VCaP (cell line): ENCODE results near the gene PPARG.
A peak's percentile ranks its signal among the peaks of the same experiment; 100 is the strongest.

Experiments used
- H3K27ac ChIP-seq: fragments of 450-650 bp; 2 replicates; pipeline ENCODE4 v1.5.1; 2017
- TF ChIP-seq, protein P1 (sequence below): fragments of 450-650 bp; conservative IDR thresholded peaks from 2 replicates; pipeline ENCODE4 v1.5.1; 2017; ENCODE audit warnings: mild to moderate bottlenecking, moderate library complexity

PPARG gene

DNA sequence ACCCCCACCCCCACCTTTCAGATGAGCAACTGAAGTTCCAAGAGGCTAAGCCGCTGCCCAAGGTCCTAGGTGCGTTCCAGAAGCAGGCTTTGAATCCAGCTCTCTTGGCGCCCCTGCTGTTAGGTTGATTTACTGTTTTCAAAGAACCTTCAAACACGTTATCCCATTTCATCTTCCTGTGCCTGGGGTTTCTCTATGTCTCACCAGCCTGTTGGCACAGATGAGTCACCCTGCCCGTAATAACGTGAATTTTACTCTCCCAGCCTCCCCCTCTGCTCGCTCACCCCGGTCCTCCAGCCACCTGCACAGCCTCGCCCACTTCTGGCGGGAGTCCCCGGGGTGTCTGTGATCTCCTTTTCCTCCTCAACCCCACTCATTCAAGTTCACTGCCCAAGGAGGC lies 182.4 kb downstream of the PPARG start:
- H3K27ac ChIP-seq: no peak overlapping the region
- TF ChIP-seq, protein P1, sequence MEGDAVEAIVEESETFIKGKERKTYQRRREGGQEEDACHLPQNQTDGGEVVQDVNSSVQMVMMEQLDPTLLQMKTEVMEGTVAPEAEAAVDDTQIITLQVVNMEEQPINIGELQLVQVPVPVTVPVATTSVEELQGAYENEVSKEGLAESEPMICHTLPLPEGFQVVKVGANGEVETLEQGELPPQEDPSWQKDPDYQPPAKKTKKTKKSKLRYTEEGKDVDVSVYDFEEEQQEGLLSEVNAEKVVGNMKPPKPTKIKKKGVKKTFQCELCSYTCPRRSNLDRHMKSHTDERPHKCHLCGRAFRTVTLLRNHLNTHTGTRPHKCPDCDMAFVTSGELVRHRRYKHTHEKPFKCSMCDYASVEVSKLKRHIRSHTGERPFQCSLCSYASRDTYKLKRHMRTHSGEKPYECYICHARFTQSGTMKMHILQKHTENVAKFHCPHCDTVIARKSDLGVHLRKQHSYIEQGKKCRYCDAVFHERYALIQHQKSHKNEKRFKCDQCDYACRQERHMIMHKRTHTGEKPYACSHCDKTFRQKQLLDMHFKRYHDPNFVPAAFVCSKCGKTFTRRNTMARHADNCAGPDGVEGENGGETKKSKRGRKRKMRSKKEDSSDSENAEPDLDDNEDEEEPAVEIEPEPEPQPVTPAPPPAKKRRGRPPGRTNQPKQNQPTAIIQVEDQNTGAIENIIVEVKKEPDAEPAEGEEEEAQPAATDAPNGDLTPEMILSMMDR: no peak

DNA sequence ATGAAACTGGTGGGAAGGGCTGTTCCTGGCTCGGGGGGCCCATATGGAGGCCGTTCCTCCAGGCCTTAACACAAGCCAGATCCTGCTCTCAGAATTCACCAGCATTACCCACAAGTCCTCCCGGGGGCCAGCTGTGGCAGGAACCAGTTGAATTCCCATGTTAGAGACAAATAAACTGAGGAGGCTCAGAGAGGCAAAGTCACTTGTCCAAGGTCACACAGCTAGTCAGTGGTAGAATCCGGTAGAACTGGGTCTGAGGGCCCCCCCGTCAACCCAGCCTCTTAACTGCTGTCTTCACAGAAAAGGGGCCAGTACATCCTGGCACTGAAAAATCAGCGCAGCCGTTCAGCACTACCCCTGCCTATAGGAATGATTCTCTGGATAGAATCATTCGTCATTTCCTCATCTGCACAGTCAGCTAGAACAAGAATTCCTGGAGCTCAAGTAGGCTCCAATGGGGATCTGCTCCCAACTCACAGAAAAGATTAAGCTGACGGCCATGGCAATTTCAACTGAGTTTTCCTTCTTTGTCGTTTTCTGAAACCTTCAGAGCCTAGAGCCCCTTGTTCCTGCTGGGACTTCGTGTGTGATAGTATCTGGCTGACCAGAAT lies 183.2 kb downstream of the PPARG start:
- no peak overlapping the region for H3K27ac ChIP-seq
- TF ChIP-seq, protein P1: no peak

DNA sequence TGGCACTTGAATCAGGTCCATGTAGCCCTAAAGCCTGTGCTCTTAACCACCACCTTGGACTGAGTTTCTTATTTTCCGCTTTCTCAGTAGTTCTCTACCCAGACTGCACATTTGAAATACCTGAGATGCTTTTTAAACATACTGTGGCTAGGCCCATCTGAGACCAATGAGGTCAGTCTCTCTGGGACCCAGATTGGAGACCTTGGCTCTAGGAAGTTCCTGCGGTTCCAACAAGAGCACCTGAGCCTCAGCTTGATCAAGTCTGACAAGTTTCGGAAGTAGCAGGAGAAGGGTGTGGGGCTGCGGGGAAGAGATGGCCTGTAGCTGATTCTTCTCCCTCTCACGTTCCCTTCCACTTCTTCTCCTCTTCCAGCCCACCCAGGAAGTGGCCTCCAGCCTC lies 183.9 kb downstream of the PPARG start:
- no peak overlapping the region for H3K27ac ChIP-seq
- TF ChIP-seq, protein P1: no peak

DNA sequence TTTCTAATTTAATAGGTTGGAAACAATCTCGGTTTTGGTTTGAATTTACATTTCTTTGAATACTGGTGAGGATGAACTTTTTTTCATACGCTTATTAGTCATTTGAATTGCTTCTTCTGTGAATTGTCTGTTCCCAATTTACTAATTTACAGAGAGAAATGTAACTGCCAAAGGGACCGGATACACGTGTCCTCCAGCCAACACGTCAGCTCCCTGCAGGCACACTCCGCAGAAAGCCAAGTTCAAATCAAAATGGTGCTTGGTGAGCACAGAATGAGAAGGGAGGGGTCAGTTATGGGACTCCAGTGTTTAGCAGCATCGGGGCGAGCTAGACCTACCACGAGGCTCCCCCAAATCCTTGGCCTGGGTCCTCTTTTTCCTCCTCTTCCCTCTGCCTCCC lies 184.6 kb downstream of the PPARG start:
- TF ChIP-seq, protein P1: no peak
- H3K27ac ChIP-seq: no peak overlapping the region

DNA sequence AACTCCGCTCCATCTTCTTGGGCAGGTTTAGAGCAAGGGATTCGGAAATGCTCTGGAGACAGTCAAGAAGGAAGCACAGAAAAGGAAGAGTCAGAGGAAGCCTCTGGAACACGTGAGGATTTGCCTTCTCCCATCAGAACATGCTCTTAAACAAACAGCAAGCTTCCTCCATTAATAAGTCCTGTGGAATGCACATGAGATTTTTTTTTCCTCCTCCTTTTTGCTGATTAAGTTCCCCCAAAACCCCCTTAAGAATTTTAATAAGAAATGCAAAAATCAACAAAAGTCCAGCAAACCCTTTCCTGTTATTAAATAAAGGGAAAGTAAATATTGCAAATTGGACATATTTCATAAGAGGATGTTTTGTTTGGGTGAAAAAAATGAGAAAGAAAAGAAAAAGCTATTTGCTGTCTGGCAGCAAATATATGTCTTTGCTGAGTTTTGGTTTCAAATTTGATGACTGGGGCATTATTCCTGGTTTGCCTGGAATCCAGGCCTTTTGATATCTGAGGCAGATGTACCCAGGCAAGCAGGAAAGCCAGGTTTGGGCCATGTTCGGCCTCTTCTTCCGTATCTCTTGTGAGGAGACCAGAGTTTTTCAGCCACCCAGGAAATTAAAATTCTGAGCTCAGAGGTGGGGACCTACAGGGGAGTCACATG lies 187.5 kb downstream of the PPARG start:
- peak overlapping the region; percentile 18; the same call in 1 of the 2 replicates for H3K27ac ChIP-seq
- TF ChIP-seq, protein P1: no peak

DNA sequence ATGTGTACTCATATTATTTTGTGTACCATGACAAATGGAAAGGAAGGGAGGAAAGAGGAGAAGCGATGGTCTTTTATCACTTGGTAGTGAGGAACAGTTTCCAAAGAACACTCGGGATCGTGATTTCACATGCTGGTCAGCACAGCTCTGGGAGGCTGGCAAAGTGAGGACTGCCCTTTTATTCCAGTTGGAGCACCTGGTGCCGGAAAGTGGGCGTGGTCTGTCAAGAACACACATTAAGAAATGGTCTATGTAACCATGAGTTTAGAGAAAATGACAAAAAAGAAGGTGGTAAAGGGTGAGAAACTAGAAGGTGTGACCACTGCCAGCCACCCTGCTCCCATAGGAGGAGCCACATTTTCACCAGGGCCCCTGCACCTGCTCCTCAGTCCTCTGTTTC lies 188.4 kb downstream of the PPARG start:
- TF ChIP-seq, protein P1: no peak
- no peak overlapping the region for H3K27ac ChIP-seq

DNA sequence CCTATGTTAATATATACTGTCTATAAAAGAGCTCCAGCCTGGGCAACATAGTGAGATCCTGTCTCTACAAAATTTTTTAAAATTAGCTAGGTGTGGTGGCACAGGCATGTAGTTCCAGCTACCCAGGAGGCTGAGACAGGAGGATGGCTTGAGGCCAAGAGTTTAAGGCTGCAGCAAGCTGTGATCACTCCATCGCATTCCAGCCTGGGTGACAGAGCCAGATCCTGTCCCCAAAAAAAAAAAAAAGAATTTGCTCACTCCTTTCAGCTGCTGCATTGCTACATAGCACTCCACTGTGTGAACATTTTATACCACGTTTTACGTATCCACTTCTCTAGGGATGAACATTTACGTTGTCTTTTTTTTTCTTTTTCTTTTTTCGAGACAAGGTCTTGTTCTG lies 189.5 kb downstream of the PPARG start:
- H3K27ac ChIP-seq: no peak overlapping the region
- TF ChIP-seq, protein P1: no peak

DNA sequence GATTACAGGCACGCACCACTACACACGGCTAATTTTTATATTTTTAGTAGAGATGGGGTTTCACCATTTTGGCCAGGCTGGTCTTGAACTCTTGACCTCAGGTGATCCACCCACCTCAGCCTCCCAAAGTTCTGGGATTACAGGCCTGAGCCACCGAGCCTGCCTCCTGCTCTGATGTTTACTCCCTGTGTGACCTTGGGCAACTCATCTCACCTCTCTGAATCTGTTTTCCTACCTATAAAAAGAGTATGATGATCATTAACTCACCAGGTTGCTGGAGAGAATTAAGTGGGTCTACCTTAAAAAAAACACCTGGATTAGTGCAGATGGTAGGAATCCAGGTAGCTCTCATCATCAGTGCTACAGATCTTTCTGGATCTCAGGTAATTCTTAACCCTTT lies 190.3 kb downstream of the PPARG start:
- H3K27ac ChIP-seq: peak overlapping the region; percentile 48
